Stimulated activated CD4-positive, alpha-beta T cell treated with anti-CD3 and anti-CD28 coated beads, Interleukin-12 subunit alpha, Interleukin-12 subunit beta, amount 100 ng/mL, for 4 hours (primary cell): Measurements from ENCODE around the gene IQCB1.
"Not testable (repeated sequence)": the region's sequence is repeated elsewhere in the genome, so short reads cannot be mapped to it uniquely, and the experiment has no call there.

Experiments used
- DNase-seq: peaks from one replicate; pipeline ENCODE4 v3.0.0-alpha.2; 2020

The IQCB1 gene, protein sequence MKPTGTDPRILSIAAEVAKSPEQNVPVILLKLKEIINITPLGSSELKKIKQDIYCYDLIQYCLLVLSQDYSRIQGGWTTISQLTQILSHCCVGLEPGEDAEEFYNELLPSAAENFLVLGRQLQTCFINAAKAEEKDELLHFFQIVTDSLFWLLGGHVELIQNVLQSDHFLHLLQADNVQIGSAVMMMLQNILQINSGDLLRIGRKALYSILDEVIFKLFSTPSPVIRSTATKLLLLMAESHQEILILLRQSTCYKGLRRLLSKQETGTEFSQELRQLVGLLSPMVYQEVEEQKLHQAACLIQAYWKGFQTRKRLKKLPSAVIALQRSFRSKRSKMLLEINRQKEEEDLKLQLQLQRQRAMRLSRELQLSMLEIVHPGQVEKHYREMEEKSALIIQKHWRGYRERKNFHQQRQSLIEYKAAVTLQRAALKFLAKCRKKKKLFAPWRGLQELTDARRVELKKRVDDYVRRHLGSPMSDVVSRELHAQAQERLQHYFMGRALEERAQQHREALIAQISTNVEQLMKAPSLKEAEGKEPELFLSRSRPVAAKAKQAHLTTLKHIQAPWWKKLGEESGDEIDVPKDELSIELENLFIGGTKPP

DNA sequence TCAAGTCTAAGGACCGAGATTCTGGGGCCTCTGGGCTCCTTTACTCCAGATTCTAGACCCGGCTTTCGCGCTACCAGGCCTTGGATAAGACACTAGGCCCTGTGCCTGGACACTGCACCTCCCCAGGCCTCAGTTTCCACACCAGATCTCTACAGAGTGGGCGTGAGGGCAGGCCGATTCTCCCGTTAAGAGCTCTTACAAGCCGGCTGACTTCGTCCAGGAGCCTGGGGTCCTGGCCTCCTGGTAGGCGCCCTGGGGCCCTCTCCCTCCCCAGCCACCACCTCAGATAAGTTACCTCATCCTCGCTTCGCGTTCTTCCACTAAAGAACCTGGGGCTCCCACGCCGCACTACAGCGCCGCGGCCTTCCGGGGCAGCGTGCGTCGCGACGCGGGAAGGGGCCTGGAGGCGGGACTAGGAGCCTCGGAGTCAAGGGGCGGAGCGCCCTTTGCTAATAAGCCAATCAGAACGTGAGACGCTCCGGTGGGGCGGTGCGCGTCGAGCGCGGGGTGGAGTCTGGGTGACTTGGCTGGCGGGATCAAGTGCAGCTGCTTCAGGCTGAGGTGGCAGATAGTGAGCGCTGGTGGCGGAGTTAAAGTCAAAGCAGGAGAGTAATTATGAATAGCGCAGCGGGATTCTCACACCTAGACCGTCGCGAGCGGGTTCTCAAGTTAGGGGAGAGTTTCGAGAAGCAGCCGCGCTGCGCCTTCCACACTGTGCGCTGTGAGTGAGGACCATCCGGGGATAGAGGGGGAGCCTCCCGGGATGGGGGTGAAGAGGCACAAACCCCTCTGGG lies at the start of gene IQCB1, which contains the start of gene EAF2:
Gene IQCB1 (minus strand): TSS at position 390 of the 794 bp plus-strand sequence. CDS start 6,100 bp downstream, outside the sequence.
Gene EAF2 (plus strand): TSS at position 539 of the 794 bp plus-strand sequence. CDS start 77 bp downstream, at position 616.
- DNase-seq = peak; percentile 92

DNA sequence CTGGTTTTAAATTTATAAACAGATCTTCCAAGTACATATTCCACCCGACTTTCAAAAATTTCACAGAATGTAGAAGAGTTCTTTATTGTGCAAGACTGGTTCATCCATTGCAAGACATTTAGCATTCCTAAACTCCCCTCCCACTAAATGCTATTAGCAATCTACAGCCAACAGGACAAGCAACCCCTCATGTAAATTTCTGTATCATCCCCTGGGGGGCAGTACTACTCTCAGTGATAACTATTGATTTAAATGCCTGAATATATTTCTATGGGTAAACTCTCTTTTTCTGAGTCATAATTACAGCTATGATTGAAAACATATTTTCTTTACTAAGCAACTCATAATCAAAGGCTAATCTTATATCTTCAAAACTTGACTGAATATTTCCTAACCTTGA lies 48.6 kb upstream of the IQCB1 start:
- no peak for DNase-seq

DNA sequence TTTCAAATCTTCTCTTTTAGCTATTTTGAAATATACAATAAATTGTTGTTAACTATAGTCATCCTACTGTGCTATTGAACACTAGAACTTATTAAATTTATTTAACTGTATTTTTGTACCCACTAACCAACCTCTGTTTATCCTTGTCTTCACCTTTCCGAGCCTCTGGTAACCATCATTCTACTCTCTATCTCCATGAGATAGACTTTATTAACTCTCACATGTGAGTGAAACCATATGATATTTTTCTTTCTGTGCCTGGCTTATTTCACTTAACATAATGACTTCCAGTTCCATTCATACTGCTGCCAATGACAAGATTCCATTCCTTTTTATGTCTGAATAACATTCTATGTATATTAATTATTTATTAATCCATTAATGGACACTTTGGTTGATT lies 43.6 kb upstream of the IQCB1 start:
- DNase-seq = no peak

DNA sequence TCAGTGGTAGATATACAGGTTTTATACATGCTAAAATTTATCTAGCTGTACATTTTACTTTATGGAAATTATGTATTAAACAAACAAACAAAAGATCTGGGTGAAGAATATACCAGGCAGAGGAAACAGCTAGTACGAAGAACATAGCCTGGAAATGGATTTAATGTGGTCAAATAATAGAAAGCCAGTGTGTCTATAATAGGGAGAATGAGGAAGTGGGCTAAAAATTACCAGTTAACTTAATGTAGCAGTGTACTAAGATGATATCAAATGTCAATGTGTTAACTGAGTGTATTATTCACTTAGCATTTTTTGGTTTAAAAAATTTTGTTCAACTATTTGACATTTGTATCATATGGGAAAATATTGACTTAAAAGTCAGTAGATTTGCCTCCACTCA lies 36.6 kb upstream of the IQCB1 start:
- no peak for DNase-seq

DNA sequence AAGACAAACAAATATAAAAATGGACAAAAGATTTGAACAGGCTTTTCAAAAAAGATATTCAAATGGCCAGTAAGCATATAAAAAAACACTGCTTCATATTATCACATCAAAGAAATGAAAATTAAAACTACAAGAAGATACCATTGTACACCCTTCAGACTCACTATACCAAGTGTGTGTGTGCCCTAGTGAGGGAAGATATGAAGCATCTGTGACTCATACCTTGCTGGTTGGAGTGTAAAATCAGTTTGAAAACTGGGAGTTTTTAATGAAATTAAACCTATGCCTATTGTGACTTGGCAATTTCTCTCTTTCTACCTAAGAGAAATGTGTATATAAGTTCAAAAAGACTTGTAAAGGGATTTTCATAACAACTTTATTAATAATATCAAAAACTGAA lies 35.9 kb upstream of the IQCB1 start:
- DNase-seq = no peak

DNA sequence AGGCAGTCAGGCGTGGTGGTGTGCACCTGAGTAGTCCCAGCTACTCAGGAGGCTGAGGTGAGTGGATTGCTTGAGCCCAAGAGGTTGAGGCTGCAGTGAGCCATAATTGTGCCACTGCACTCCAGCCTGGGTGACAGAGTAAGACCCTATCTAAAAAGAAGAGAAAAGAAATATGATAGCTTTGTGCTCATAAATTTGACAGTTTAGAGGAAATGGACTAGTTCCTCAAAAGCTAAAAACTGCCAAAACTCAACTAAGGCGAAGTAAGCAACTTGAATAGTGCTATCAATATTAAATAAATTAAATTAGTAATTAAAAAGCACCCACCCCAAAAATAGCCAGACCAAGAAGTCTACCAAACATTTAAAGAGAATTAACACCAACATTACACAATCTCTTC lies 34.9 kb upstream of the IQCB1 start:
- DNase-seq = no peak

DNA sequence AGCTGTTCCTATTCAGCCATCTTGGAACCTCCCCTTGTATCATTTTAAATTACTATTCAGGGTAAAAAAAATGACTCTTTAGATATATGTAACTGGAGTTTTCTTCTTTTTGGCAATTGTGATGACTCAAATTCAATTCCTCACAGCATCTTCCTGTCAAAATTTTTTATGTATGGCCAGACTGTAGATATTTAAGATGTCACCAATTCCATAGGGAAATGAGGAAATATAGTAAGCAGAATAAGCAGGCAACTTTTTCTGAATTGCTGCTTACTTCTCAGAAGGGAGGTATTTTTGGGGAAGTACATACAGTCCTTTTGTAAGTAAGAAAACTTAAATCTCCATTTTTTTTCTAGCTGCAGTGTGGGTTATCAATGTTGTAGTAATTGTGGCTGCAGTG lies 28.9 kb upstream of the IQCB1 start:
- no peak for DNase-seq

DNA sequence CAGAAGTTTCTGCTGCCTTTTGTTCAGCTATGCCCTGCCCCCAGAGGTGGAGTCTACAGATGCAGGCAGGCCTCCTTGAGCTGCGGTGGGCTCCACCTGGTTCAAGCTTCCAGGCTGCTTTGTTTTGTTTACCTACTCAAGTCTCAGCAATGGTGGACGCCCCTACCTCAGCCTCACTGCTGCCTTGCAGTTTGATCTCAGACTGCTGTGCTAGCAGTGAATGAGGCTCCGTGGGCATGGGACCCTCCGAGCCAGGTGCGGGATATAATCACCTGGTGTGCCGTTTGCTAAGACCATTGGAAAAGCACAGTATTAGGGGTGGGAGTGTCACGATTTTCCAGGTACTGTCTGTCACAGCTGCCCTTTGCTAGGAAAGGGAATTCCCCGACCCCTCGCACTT lies 28.4 kb upstream of the IQCB1 start:
- not testable (repeated sequence) for DNase-seq

DNA sequence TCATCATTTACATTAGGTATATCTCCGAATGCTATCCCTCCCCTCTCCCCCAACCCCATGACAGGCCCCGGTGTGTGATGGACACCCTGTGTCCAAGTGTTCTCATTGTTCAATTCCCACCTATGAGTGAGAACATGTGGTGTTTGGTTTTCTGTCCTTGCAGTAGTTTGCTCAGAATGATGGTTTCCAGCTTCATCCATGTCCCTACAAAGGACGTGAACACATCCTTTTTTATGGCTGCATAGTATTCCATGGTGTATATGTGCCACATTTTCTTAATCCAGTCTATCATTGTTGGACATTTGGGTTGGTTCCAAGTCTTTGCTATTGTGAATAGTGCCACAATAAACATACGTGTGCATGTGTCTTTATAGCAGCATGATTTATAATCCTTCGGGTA lies 22.9 kb upstream of the IQCB1 start:
- not testable (repeated sequence) for DNase-seq

DNA sequence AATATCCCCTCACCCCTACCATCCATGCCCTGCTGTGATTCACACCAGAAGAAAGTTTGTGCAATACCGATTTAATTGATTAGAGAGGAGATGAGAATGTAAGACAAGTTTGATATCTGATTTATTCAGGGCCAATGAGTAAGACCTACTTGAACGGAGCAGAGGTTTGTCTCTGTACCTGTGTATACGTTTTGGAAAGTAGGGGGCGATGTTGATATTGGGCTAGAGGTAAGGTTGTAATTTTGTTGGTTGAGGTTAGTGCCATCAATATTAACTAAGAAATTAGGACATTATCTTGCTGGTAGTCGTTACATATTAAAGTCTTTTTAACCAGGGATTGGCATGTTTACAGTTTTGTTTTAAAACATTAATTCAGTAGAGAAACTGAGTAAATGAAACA lies 20.7 kb upstream of the IQCB1 start:
- no peak for DNase-seq

DNA sequence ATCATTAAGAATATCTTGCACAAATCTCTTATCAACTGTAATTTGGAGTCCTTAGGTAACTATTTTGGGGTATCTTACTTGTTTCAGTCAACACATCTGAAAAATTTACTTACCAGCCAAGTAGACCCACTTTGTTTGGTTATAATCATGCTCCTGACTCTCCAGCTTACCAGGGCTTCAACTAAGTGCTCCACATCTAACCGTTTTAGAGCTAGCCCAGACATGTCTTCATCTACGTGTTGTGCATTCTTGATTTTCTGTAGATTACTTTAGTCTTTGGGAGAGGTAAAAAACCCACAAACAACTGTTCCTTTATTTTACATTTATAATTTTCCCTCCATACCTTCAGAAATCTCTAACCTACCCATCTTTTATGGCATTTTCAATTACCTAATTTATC lies 17.4 kb upstream of the IQCB1 start:
- DNase-seq = no peak

DNA sequence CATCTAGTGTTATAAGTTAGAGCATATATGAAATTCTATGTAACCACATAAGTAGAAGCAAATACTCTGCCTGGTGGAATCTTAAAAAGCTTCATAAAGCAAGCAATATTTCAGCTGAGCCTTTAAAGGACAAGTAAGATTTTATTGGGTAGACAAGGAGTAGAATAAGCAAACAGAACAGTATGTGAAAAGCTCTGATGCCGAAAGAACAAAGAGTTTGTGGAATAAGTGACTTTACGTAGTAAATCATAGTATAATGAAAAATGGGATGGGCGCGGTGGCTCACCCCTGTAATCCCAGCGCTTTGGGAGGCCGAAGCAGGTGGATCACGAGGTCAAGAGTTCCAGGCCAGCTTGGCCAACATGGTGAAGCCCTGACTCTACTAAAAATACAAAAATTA lies 10.0 kb upstream of the IQCB1 start:
- DNase-seq = no peak

DNA sequence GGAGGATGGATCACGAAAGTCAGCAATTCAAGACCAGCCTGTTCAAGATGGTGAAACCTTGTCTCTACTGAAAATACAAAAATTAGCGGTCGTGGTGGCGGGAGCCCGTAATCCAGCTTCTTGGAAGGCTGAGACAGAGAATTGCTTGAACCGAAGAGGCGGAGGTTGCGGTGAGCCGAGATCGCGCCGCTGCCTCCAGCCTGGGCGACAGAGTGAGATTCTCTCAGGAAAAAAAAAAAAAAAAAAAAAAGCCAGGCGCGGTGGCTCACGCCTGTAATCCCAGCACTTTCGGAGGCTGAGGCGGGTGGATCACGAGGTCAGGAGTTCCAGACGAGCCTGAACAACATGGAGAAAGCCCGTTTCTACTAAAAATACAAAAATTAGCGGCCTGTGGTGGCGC lies 5.1 kb upstream of the IQCB1 start:
- no peak for DNase-seq

DNA sequence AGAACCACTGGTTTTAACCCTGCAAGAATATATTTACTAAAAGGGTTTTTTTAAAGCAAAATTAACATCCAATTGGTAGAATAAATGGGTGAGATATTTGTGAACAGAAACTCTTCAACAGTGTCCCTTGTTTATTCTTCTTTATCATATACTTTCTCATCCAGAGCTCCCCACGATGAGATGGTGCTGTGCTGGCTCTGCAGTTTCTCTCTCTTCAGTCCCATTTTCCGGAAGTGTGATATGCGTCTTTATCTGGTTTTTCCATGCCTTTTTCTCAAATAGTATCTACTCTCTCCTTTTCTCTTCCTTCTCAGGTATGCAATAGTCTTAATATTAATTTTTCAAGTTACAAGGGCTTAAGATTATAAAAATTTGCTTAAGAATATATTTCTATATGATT lies 1.6 kb upstream of the IQCB1 start:
- no peak for DNase-seq

DNA sequence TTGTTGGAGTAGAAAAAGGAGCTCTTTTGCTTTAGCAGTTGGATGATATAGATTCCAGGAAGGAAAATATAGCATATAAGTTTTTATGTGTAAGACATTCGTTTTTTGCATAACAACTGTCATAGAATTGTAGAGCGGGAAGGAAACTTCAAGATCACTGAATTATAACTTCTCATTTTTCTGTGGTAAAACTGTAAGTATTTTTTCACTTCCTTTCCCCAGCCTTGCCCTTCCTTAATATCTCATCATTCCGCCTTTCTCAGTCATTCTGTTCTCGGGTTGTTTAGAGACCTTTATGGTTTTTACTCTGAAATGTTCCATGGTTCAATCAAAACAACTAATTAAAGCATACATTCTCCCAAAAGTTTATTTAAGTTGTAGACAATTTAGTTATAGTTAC lies 1.2 kb upstream of the IQCB1 start:
- DNase-seq = no peak

DNA sequence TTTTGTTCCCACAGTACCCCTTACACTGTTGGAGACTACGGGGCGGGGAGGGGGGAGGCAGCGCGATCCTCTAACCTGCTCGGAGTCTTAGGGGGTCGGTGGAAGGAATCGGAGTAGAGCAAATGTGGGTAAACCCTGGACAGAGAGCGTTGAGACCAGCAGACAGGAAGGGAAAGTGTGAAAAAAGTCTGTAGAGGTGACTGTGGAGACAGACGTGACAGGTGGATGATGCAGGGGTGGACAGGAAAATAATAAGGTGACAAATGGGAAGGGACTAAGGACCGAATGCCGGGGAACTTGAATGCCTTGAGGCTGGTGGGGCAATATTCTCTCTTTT lies 573 bp upstream of the IQCB1 start:
- no peak for DNase-seq

DNA sequence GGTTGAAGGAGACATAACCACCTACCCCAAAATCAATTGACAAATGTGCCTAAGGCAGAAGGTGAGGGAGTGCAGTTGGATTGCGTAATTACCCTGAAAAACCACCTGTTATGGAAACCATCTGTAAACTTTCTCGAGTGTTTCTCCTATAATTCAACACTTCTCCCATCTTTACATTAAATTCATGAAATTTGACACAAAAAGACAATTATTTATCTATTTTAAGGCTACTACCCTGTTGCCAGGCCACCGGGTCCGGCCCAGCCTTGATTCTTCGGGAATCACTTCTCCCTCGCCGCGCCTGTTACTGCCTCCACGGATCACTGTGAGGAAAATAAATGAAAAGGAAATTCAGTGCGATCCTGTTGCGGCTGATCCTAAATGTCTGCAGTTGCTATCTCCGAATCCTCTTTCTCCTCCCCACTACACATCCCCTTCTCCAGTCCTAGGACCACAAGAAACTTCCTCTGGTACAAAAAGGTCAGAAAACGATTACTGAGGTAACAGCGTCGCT lies 646 bp downstream of the IQCB1 start:
- DNase-seq = no peak

DNA sequence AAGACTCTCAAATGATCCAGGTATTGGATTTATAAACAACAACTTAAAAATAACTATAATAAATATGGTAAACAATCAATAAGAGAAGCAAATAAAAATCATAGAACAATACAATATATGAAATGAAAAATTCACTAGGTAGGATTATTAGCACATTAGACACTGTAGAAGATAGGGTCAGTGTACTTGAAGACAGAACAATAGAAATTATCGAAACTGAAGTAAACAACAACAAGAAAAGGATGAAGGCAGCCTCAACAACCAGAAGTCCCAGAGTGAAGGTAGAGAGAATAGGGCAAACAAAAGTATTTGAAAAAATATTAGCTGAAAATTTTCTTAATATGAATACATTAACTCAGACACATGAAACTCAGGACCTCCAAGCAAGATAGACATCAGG lies 11.9 kb downstream of the IQCB1 start:
- DNase-seq = no peak

DNA sequence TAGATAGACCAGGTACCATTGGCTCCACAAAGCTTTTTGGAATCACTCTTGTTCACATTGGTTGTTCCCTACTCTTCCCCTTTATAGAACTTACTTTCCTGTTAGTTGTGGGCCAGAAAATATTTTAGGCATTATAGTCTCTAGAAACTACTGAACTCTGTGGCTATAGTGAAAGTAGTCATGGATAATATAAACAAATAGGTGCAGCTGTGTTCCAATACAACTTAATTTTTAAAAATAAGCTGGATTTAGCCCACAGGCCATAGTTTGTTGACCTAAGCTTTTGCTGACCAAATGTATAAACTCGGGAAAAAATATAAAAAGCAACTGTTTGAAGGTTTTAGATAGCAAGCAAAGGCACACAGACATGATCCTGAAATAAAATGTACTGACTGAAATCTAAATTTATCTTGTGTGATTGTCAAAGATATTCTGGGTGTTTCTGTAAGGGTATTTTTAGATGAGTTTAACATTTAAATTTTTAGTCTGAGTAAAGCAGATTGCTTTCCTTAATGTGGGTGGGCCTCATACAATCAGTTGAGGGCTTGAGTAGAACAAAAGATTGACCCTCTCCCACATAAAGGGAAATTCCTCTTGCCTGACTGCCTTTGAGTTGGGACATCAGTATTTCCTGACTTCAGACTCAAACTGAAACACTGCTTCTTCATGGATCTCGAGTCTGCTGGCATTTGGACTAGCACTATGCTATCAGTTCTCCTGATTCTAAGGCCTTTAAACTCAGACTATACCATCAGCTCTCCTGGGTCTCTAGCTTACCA lies 13.2 kb downstream of the IQCB1 start:
- DNase-seq = no peak

DNA sequence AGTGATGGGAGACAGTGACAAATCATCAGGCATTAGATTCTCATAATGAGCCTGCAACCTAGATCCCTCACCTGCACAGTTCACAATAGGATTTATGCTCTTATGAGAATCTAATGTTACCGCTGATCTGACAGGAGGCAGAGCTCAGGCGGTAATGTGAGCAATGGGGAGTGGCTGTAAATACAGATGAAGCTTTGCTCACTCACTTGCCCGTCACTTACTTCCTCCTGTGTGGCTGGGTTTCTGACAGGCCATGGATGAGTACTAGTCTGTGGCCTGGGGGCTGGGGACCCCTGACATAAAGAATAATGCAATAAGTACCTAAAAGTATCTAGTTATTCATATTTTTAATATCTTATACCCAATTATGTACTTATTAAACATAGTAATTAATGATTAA lies 15.6 kb downstream of the IQCB1 start:
- DNase-seq = no peak

DNA sequence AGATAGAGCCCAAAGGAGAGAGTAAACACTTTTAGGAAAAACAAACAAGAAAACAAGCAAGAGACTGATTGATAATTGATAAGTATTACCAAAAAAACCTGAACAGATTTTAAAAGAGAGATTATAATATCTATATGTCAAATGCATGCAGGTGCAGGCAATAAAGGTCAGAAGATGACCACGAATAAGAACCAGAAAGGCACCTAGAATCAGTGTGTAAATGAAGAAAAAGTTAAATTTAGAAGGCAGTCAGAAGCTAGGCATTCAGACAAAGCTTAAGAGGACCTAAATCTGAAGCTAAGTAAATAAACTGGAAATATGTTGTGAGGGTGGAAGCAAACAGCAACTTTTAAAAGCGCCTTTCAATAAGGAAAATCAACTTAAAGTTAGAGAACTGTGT lies 16.3 kb downstream of the IQCB1 start:
- no peak for DNase-seq

DNA sequence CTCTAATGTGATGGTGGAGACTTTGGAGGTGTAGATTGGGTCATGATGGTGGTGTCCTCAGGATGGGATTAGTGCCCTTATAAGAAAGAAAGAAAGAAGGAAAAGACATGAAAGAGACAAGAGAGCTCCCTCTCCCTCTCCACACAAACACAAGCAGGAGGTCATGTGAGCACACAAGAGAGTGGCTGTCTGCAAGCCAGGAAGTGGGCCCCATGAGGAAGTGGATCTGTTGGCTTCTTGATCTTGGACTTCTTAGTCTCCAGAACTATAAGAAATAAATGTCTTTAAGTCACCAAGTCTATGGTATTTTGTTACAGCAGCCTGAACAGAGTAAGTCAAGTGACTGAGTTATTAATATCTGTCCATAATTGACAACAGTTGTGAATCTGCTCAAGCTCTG lies 17.1 kb downstream of the IQCB1 start:
- no peak for DNase-seq

DNA sequence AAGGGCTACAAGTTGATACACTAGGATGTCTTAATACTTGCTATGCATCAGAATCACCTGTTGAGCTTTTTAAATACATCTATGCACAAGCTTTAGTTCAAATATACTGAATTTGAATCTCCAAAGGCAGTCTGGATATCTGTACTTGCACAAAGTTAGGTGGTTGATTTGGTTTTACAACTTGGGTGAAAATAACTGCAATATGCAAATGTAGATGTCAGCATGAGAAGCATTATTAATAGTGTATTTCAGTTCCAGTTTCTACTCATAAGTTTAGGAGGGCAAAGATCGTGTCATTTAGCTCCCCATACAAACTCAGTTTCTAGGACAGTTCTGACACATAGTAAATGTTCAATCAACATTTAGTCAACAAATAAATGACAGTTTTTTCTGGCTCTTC lies 25.6 kb downstream of the IQCB1 start:
- no peak for DNase-seq
